ENCODE measurements around the gene PRKAB1. TPM values are rescaled to one million over a fixed set of nuclear protein-coding genes. Genes with fewer than 3 reads are reported as not detected.
A peak's percentile ranks its signal among the peaks of the same experiment; 100 is the strongest.

Gene PRKAB1
- total and polyA plus RNA-seq, 9 of the 15 experiments (the other 6 are each of a cell fraction or from before 2014, with no cell fraction given), result 32.6 to 94.2 (median 63.8) TPM

GRCh38 chr12:119672194-119672593 is 4.3 kb downstream of the PRKAB1 start:
- CTCF ChIA-PET (ENCODE audit: low intra/inter-chr PET ratio), result no interaction called here
- H3K79me2 ChIP-seq (ENCODE audit: control insufficient read depth, insufficient read depth, low read length), result peaks cover 82% of the 10 kb centered on the region
- peak; percentile 29 to 84 (median 43) for DNase-seq (ENCODE audit: extremely low read depth in 1 of 4, low spot score in 3 of 4)
- peak overlapping the region; percentile 98 for H3K4me2 ChIP-seq (ENCODE audit: insufficient read depth, low read length)
- BruUV-seq (replicated peaks), result no TSS peak
- peak overlapping the region; percentile 81; the same call in 1 of the 2 replicates for H3K4me3 ChIP-seq
- H2AFZ ChIP-seq (ENCODE audit: low read depth, low read length), result no peak overlapping the region
- peaks cover 15 to 35% of the 10 kb centered on the region in 2 experiments for H3K4me1 ChIP-seq (replicated peaks in 1 of 2; ENCODE audit: control insufficient read depth in 2 of 2, insufficient read depth in 2 of 2, low read length in 2 of 2)
- H3K36me3 ChIP-seq (ENCODE audit: control insufficient read depth, insufficient read depth, low read length), result peaks cover 78% of the 10 kb centered on the region
- H3K9ac ChIP-seq (ENCODE audit: insufficient read depth in 1 of 2, low read depth in 2 of 2, low read length in 2 of 2), result peak overlapping the region in 1 of 2 experiments; percentile 100; a peak in 3 of 4 replicates
- 1% methylated on average over 8 of the region's 8 CpGs for WGBS (ENCODE audit: insufficient coverage, low coverage, missing lambda C conversion rate)
- in situ Hi-C loops (cut with MboI), result no loop called here
- no peaks in the 10 kb centered on the region for H3K9me1 ChIP-seq (ENCODE audit: control insufficient read depth, insufficient read depth, low read length)
- no peaks in the 10 kb centered on the region for H4K20me1 ChIP-seq (replicated peaks; ENCODE audit: control insufficient read depth, insufficient read depth, low read length)
- POLR2A ChIA-PET, result interaction anchor here (0.6 to 3.7 kb wide), 5 partner anchors 10 to 341 kb away, joined by 3 to 31 read pairs (median 3); no protein-coding TSS in a partner anchor
- peak; percentile 8 for ATAC-seq
- H3K27ac ChIP-seq (ENCODE audit: extremely low read depth, low read depth, low read length), result peak overlapping the region; percentile 86
- no peaks in the 10 kb centered on the region for H3K27me3 ChIP-seq (ENCODE audit: control insufficient read depth in 2 of 2, insufficient read depth in 2 of 2, low read length in 2 of 2)
- FAIRE-seq, result peak; percentile 82
- intact Hi-C loops (cut with micrococcal nuclease), result no loop called here
- H3K9me3 ChIP-seq (replicated peaks; ENCODE audit: control insufficient read depth, insufficient read depth, low read depth, low read length), result no peaks in the 10 kb centered on the region
- TF ChIP-seq TEAD1 (CRISPR knock-in tag; IDR thresholded peaks at IDR 0.05) (0 out of 4 replicates have a peak, but pooled peaks of 1 of the 2 experiments have one; percentile 44), XRCC4 (IDR thresholded peaks at IDR 0.05; ENCODE audit: extremely low read depth, insufficient read depth, insufficient read length) (no peak), ELF1 (tag; IDR thresholded peaks at IDR 0.05) (no peak), CGGBP1 (CRISPR knock-in tag; IDR thresholded peaks at IDR 0.05) (no peak), FOSL1 (tag; conservative IDR thresholded peaks at IDR 0.05) (no peak), ZNF274 (IDR thresholded peaks at IDR 0.05; ENCODE audit: borderline replicate concordance, low read depth, low read length) (no peak), POLR2AphosphoS2 (IDR thresholded peaks at IDR 0.05; ENCODE audit: low read length) (no peak), TCF3 (CRISPR knock-in tag; IDR thresholded peaks at IDR 0.05) (peak; percentile 80), ESRRB (CRISPR knock-in tag; IDR thresholded peaks at IDR 0.05; ENCODE audit: borderline replicate concordance) (no peak), DACH1 (IDR thresholded peaks at IDR 0.05; ENCODE audit: partially characterized antibody) (no peak), SMAD1 (IDR thresholded peaks at IDR 0.05; ENCODE audit: low read depth, low read length, partially characterized antibody) (no peak), ZNF263 (CRISPR knock-in tag; IDR thresholded peaks at IDR 0.05; ENCODE audit: borderline replicate concordance) (no peak), CLOCK (CRISPR knock-in tag; IDR thresholded peaks at IDR 0.05; ENCODE audit: borderline replicate concordance) (no peak), TAF15 (IDR thresholded peaks at IDR 0.05; ENCODE audit: low read depth, low read length) (no peak), MXI1 (IDR thresholded peaks at IDR 0.05; ENCODE audit: low read depth, low read length) (no peak), MCM3 (IDR thresholded peaks at IDR 0.05) (no peak), TAF9B (IDR thresholded peaks at IDR 0.05; ENCODE audit: partially characterized antibody) (no peak), NR2C2 (CRISPR knock-in tag; IDR thresholded peaks at IDR 0.05) (no peak), NR2C2 (tag; IDR thresholded peaks at IDR 0.05) (peak; percentile 53), MAZ (CRISPR knock-in tag; conservative IDR thresholded peaks at IDR 0.05 in 1 of 2, IDR thresholded peaks at IDR 0.05 in 1 of 2) (no peak), SAP30 (IDR thresholded peaks at IDR 0.05; ENCODE audit: borderline replicate concordance, insufficient read depth, low read depth, low read length, poor library complexity, severe bottlenecking) (no peak), NFIC (IDR thresholded peaks at IDR 0.05) (0 out of 2 replicates have a peak, but pooled peaks have one; percentile 9)

Measured in K562 (cell line).